ENCODE results near the gene LEP.

DNA sequence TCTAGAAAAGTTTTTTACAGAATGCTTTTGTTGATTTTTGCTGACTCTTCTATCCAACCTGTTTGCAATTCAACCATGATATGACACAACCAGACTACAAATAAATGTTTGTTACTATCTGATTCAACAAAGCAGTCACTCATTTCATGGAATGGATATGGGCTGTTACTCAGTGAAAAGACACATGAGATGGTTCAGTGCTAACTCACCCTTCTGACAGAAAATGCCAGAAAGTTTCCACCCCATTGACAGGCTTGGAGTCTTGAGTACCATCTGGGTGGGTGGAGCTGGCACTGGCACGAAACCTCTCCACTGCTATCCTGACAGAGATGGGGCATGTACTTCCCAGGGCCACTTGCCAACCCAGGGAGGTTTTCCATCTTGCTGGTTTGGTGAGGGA, 63.1 kb downstream of the LEP start:
- TF ChIP-seq CTCF (IDR thresholded peaks at IDR 0.05) (no peak), POLR2AphosphoS5 (IDR thresholded peaks at IDR 0.05) (no peak)
